Measurements from ENCODE around the gene MAPK13.
"Not testable (repeated sequence)": the region's sequence is repeated elsewhere in the genome, so short reads cannot be mapped to it uniquely, and the experiment has no call there.

MAPK13 gene

GRCh38 chr6:36115412-36115811, 14.9 kb upstream of the MAPK13 start:
- DNase-seq, result no peak

- DNase-seq, result no peak
Measured at GRCh38 chr6:36116066-36116864, 14.0 kb upstream of the MAPK13 start.

GRCh38 chr6:36116943-36117342, 13.4 kb upstream of the MAPK13 start:
- DNase-seq, result no peak

GRCh38 chr6:36117658-36118549, 12.4 kb upstream of the MAPK13 start:
- DNase-seq, result no peak

GRCh38 chr6:36118550-36119107, 11.7 kb upstream of the MAPK13 start:
- no peak for DNase-seq

- no peak for DNase-seq
Measured at GRCh38 chr6:36119209-36119608, 11.1 kb upstream of the MAPK13 start.

- no peak for DNase-seq
Measured at GRCh38 chr6:36120018-36120417, 10.3 kb upstream of the MAPK13 start.

- no peak for DNase-seq
Measured at GRCh38 chr6:36120539-36120938, 9.8 kb upstream of the MAPK13 start.

- DNase-seq, result no peak
Measured at GRCh38 chr6:36120979-36121786, 9.1 kb upstream of the MAPK13 start.

- DNase-seq, result no peak
Measured at GRCh38 chr6:36121787-36122494, 8.4 kb upstream of the MAPK13 start.

- DNase-seq, result no peak
Measured at GRCh38 chr6:36122495-36123269, 7.6 kb upstream of the MAPK13 start.

GRCh38 chr6:36123270-36124139, 6.8 kb upstream of the MAPK13 start:
- DNase-seq, result peak; percentile 75

- DNase-seq, result not testable (repeated sequence)
Measured at GRCh38 chr6:36124346-36124745, 6.0 kb upstream of the MAPK13 start.

- DNase-seq, result no peak
Measured at GRCh38 chr6:36124881-36125280, 5.4 kb upstream of the MAPK13 start.

GRCh38 chr6:36125575-36125974, 4.7 kb upstream of the MAPK13 start:
- DNase-seq, result no peak

- no peak for DNase-seq
Measured at GRCh38 chr6:36126121-36126520, 4.2 kb upstream of the MAPK13 start.

GRCh38 chr6:36126553-36127458, 3.5 kb upstream of the MAPK13 start:
- DNase-seq, result no peak

- DNase-seq, result no peak
Measured at GRCh38 chr6:36127462-36128016, 2.8 kb upstream of the MAPK13 start.

GRCh38 chr6:36128073-36128472, 2.2 kb upstream of the MAPK13 start:
- DNase-seq, result no peak

All from NCI-H1694 (cell line).